OCI-LY7 (cell line): ENCODE measurements around the gene HIPK3.

Source experiments
- CTCF ChIP-seq: fragments of 200-600 bp; sonication (generic); conservative IDR thresholded peaks from 2 replicates; pipeline ENCODE4 v1.5.1; 2014; ENCODE audit warnings: mild to moderate bottlenecking, antibody characterized with exemption, low read length, moderate library complexity, mixed read lengths
- EZH2phosphoT487 ChIP-seq: fragments of 200-600 bp; sonication (generic); IDR thresholded peaks from 2 replicates; pipeline ENCODE4 v1.6.1; 2018; ENCODE audit warnings: low read depth, borderline replicate concordance, mild to moderate bottlenecking, mixed run types, antibody characterized with exemption, low read length, moderate library complexity, mixed read lengths

- TF ChIP-seq CTCF = no peak
- TF ChIP-seq EZH2phosphoT487 = no peak
Observed at GRCh38 chr11:33333816-33334215, 76.6 kb downstream of the HIPK3 start.
